NB4 (cell line): ENCODE data around the gene TRERF1.

Source experiments
- POLR2A ChIP-seq: IDR thresholded peaks from 2 replicates; pipeline ENCODE4 v1.6.1; 2011; ENCODE audit warnings: mild to moderate bottlenecking; ENCODE audit not compliant: insufficient read length; ENCODE audit errors: extremely low read depth
- TF ChIP-seq, protein P1 (sequence below): IDR thresholded peaks from one replicate; pipeline ENCODE4 v1.5.1; 2012; ENCODE audit warnings: low read depth, low read length

- TF ChIP-seq, protein P1, sequence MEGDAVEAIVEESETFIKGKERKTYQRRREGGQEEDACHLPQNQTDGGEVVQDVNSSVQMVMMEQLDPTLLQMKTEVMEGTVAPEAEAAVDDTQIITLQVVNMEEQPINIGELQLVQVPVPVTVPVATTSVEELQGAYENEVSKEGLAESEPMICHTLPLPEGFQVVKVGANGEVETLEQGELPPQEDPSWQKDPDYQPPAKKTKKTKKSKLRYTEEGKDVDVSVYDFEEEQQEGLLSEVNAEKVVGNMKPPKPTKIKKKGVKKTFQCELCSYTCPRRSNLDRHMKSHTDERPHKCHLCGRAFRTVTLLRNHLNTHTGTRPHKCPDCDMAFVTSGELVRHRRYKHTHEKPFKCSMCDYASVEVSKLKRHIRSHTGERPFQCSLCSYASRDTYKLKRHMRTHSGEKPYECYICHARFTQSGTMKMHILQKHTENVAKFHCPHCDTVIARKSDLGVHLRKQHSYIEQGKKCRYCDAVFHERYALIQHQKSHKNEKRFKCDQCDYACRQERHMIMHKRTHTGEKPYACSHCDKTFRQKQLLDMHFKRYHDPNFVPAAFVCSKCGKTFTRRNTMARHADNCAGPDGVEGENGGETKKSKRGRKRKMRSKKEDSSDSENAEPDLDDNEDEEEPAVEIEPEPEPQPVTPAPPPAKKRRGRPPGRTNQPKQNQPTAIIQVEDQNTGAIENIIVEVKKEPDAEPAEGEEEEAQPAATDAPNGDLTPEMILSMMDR: no peak
- TF ChIP-seq POLR2A: no peak
These were observed 115.3 kb downstream of the TRERF1 start for GRCh38 chr6:42336431-42336830.
